Astrocyte of the spinal cord (primary cell): ENCODE results near the gene EHF.

Source experiments
- DNase-seq: peaks from one replicate; pipeline ENCODE4 v3.0.0; 2011; ENCODE audit warnings: low read depth, low spot score
- H3K4me3 ChIP-seq: 2 replicates; pipeline ENCODE4 v1.5.1; 2011; ENCODE audit warnings: low read depth, mild to moderate bottlenecking, low read length, moderate library complexity
- CTCF ChIP-seq: IDR thresholded peaks from 2 replicates; pipeline ENCODE4 v1.5.1; 2012; ENCODE audit warnings: low read depth, mild to moderate bottlenecking, low read length, inconsistent platforms
- in situ Hi-C: cut with HindIII; loops from 2 replicates; pipeline ENCODE4 v1.10.0; 2017; ENCODE audit warnings: low sequenced_read_pairs

Gene EHF

GRCh38 chr11:34654483-34655334 lies 33.8 kb downstream of the EHF start:
- DNase-seq: no peak

GRCh38 chr11:34655335-34656008 lies 34.6 kb downstream of the EHF start:
- DNase-seq: peak; percentile 75
- in situ Hi-C loops: no loop called here
- no peak for TF ChIP-seq CTCF
- no peak overlapping the region for H3K4me3 ChIP-seq

More at GRCh38 chr11:34654483-34655334, 33.8 kb downstream of the EHF start:
- no peak overlapping the region for H3K4me3 ChIP-seq
- no peak for TF ChIP-seq CTCF
- in situ Hi-C loops: no loop called here

GRCh38 chr11:34656062-34656720 lies 35.3 kb downstream of the EHF start:
- TF ChIP-seq CTCF: no peak
- in situ Hi-C loops: no loop called here
- DNase-seq: peak; percentile 29
- no peak overlapping the region for H3K4me3 ChIP-seq

GRCh38 chr11:34658071-34659015 lies 37.5 kb downstream of the EHF start:
- no peak for TF ChIP-seq CTCF
- no peak overlapping the region for H3K4me3 ChIP-seq
- in situ Hi-C loops: no loop called here
- no peak for DNase-seq

- in situ Hi-C loops: no loop called here
- no peak for TF ChIP-seq CTCF
- no peak for DNase-seq
- H3K4me3 ChIP-seq: no peak overlapping the region
Observed at GRCh38 chr11:34659096-34659733, 38.3 kb downstream of the EHF start.
